ENCODE results near the gene H19.

Gene H19

DNA sequence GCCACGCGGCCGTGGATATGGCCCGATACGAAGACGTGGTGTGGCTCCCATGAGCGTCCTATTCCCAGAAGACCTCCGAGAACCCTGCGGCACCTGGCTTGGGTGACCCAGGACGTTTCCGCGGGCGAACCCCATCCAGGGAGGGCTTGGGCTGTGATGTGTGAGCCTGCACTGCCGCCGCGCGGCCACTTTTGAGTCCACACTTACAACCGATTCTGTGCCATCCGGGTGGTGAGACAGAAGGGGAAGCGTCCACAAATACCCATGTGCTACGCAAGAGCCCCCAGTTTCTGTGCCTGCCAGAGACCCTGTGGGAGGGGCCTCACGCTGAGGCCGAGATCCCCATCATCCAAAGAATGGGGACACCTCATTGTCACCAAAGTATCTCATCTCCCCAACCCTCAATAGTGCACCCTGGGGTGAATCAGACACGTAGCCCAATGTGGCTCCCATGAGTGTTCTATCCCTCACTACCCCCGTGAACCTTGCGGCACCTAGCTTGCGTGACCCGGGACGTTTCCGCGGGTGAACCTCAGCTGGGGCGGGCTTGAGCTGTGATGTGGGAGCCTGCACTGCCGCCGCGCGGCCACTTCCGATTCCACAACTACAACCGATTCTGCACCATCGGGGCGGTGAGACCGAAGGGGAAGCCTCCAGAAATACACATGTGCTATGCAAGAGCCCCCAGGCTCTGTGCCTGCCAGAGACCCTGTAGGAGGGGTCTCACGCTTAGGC lies 4.6 kb upstream of the H19 start:
- H3K9me3 ChIP-seq (ENCODE audit: control insufficient read depth, insufficient read depth, low read depth, low read length) = no peaks in the 10 kb centered on the region
- TF ChIP-seq, protein P1, sequence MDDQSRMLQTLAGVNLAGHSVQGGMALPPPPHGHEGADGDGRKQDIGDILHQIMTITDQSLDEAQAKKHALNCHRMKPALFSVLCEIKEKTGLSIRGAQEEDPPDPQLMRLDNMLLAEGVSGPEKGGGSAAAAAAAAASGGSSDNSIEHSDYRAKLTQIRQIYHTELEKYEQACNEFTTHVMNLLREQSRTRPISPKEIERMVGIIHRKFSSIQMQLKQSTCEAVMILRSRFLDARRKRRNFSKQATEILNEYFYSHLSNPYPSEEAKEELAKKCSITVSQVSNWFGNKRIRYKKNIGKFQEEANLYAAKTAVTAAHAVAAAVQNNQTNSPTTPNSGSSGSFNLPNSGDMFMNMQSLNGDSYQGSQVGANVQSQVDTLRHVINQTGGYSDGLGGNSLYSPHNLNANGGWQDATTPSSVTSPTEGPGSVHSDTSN (CRISPR knock-in tag; IDR thresholded peaks at IDR 0.05) = no peak
- TF ChIP-seq ZNF830 (tag by site-specific recombination; IDR thresholded peaks at IDR 0.05; ENCODE audit: low read depth) = no peak
- no peak for TF ChIP-seq ZNF596 (tag by site-specific recombination; IDR thresholded peaks at IDR 0.05)
- ChIA-PET CTCF (interaction anchor here (0.6 to 4.9 kb wide), 19 partner anchors 23 to 410 kb away, joined by 3 to 50 read pairs (median 4); partner anchors contain the start of gene SYT8), POLR2A (no interaction called here)
- H3K27ac ChIP-seq (ENCODE audit: extremely low read depth, low read depth, low read length) = no peak overlapping the region
- H3K4me1 ChIP-seq (ENCODE audit: control insufficient read depth, insufficient read depth, low read length) = no peaks in the 10 kb centered on the region
- no peak overlapping the region for H3K4me3 ChIP-seq (ENCODE audit: low read depth, low read length)
- H3K36me3 ChIP-seq (ENCODE audit: control insufficient read depth in 2 of 2, insufficient read depth in 1 of 2, low read length in 2 of 2) = no peaks in the 10 kb centered on the region

GRCh38 chr11:1998861-1999260 lies 1.2 kb upstream of the H19 start:
- H3K9me3 ChIP-seq (ENCODE audit: control insufficient read depth, insufficient read depth, low read depth, low read length) = no peaks in the 10 kb centered on the region
- H3K27ac ChIP-seq (ENCODE audit: extremely low read depth, low read depth, low read length) = no peak overlapping the region
- CTCF ChIA-PET = interaction anchor here (0.6 to 2.3 kb wide), 13 partner anchors 11 to 533 kb away, joined by 3 to 22 read pairs (median 4); no protein-coding TSS in a partner anchor
- H3K4me1 ChIP-seq (ENCODE audit: control insufficient read depth, insufficient read depth, low read length) = no peaks in the 10 kb centered on the region
- H3K36me3 ChIP-seq (ENCODE audit: control insufficient read depth in 2 of 2, insufficient read depth in 1 of 2, low read length in 2 of 2) = no peaks in the 10 kb centered on the region
- TF ChIP-seq ZNF302 (tag by site-specific recombination; IDR thresholded peaks at IDR 0.05; ENCODE audit: low read depth) (no peak), HOXA7 (CRISPR knock-in tag; IDR thresholded peaks at IDR 0.05; ENCODE audit: borderline replicate concordance) (no peak), ZNF629 (tag by site-specific recombination; IDR thresholded peaks at IDR 0.05) (no peak), ZNF121 (tag by site-specific recombination; IDR thresholded peaks at IDR 0.05) (no peak), ZNF791 (tag by site-specific recombination; IDR thresholded peaks at IDR 0.05) (no peak), SETDB1 (IDR thresholded peaks at IDR 0.05; ENCODE audit: insufficient read length, low read length) (no peak), MEIS1 (CRISPR knock-in tag; IDR thresholded peaks at IDR 0.05; ENCODE audit: borderline replicate concordance) (no peak), ZNF19 (tag by site-specific recombination; IDR thresholded peaks at IDR 0.05; ENCODE audit: low read depth) (no peak), HOXD13 (CRISPR knock-in tag; IDR thresholded peaks at IDR 0.05; ENCODE audit: borderline replicate concordance) (no peak), ZNF701 (tag by site-specific recombination; IDR thresholded peaks at IDR 0.05) (no peak), ZNF707 (tag by site-specific recombination; IDR thresholded peaks at IDR 0.05) (no peak), ZIC2 (tag by site-specific recombination; IDR thresholded peaks at IDR 0.05) (no peak), ZNF324 (tag by site-specific recombination; IDR thresholded peaks at IDR 0.05) (no peak), ZNF48 (tag by site-specific recombination; IDR thresholded peaks at IDR 0.05) (no peak), ZNF114 (tag by site-specific recombination; IDR thresholded peaks at IDR 0.05) (no peak), ZNF521 (tag by site-specific recombination; IDR thresholded peaks at IDR 0.05) (no peak), GLI2 (tag by site-specific recombination; IDR thresholded peaks at IDR 0.05; ENCODE audit: borderline replicate concordance, low read depth) (no peak), ZNF76 (tag by site-specific recombination; IDR thresholded peaks at IDR 0.05; ENCODE audit: borderline replicate concordance, low read depth) (no peak)
- TF ChIP-seq, protein P2, sequence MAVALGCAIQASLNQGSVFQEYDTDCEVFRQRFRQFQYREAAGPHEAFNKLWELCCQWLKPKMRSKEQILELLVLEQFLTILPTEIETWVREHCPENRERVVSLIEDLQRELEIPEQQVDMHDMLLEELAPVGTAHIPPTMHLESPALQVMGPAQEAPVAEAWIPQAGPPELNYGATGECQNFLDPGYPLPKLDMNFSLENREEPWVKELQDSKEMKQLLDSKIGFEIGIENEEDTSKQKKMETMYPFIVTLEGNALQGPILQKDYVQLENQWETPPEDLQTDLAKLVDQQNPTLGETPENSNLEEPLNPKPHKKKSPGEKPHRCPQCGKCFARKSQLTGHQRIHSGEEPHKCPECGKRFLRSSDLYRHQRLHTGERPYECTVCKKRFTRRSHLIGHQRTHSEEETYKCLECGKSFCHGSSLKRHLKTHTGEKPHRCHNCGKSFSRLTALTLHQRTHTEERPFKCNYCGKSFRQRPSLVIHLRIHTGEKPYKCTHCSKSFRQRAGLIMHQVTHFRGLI (tag by site-specific recombination; IDR thresholded peaks at IDR 0.05) = no peak
- POLR2A ChIA-PET = no interaction called here
- H3K4me3 ChIP-seq (ENCODE audit: low read depth, low read length) = no peak overlapping the region
